Keratinocyte (primary cell): ENCODE results near the gene SETD4. TPM values are rescaled to one million over a fixed set of nuclear protein-coding genes. Genes with fewer than 3 reads are reported as not detected.

Experiments used
- DNase-seq: peaks from one replicate; pipeline ENCODE4 v3.0.0-alpha.2; 2011; ENCODE audit warnings: low read depth, missing footprints, low spot score
- FAIRE-seq: peaks from 2 replicates; lab custom pipeline; 2011; peaks lifted over from hg19 to GRCh38; lab: Jason Lieb, UNC
- H2AFZ ChIP-seq: 2 replicates; pipeline ENCODE4 v1.6.0; 2012; ENCODE audit warnings: low read length, control low read depth, inconsistent platforms; ENCODE audit not compliant: control insufficient read depth
- H3K27ac ChIP-seq: 2 replicates; pipeline ENCODE4 v1.5.1; 2011; ENCODE audit warnings: low read length; ENCODE audit not compliant: control insufficient read depth, insufficient read depth
- H3K27me3 ChIP-seq: 3 replicates; pipeline ENCODE4 v1.6.0; 2011; ENCODE audit warnings: low read length; ENCODE audit not compliant: control insufficient read depth, insufficient read depth; ENCODE audit errors: extremely low read depth
- H3K36me3 ChIP-seq, 2 experiments: 2 replicates in 1 of 2; 3 replicates in 1 of 2; pipeline ENCODE4 v1.5.1; 2011; ENCODE audit warnings: low read length in 2 of 2, mild to moderate bottlenecking in 1 of 2; ENCODE audit not compliant: control insufficient read depth in 2 of 2, insufficient read depth in 2 of 2; ENCODE audit errors: extremely low read depth in 1 of 2
- H3K4me1 ChIP-seq: 3 replicates; pipeline ENCODE4 v1.5.1; 2011; ENCODE audit warnings: low read length; ENCODE audit not compliant: control insufficient read depth, insufficient read depth; ENCODE audit errors: extremely low read depth
- H3K4me2 ChIP-seq: 3 replicates; pipeline ENCODE4 v1.6.0; 2011; ENCODE audit warnings: low read depth, low read length; ENCODE audit not compliant: control insufficient read depth, insufficient read depth; ENCODE audit errors: extremely low read depth
- H3K4me3 ChIP-seq, 3 experiments: fragments of 200-600 bp in 1 of 3; sonication (generic) in 1 of 3; 2 replicates in 2 of 3; 3 replicates in 1 of 3; pipeline ENCODE4 v1.5.1; 2011 to 2016; ENCODE audit warnings: low read length in 3 of 3, mild to moderate bottlenecking in 3 of 3, control low read depth in 2 of 3, inconsistent platforms in 1 of 3, low read depth in 1 of 3, mixed read lengths in 1 of 3, mixed run types in 1 of 3, moderate library complexity in 1 of 3; ENCODE audit not compliant: control insufficient read depth in 2 of 3, insufficient read depth in 2 of 3; ENCODE audit errors: extremely low read depth in 1 of 3
- H3K79me2 ChIP-seq: 2 replicates; pipeline ENCODE4 v1.6.0; 2012; ENCODE audit warnings: low read length; ENCODE audit not compliant: control insufficient read depth, insufficient read depth
- H3K9ac ChIP-seq: 3 replicates; pipeline ENCODE4 v1.6.0; 2011; ENCODE audit warnings: low read length; ENCODE audit not compliant: control insufficient read depth, insufficient read depth; ENCODE audit errors: extremely low read depth
- H3K9me1 ChIP-seq: 3 replicates; pipeline ENCODE4 v1.6.0; 2011; ENCODE audit warnings: low read length; ENCODE audit not compliant: control insufficient read depth, insufficient read depth; ENCODE audit errors: extremely low read depth
- H3K9me3 ChIP-seq: 2 replicates; pipeline ENCODE4 v1.5.1; 2012; ENCODE audit warnings: low read depth, low read length; ENCODE audit not compliant: control insufficient read depth
- H4K20me1 ChIP-seq: 3 replicates; pipeline ENCODE4 v1.6.0; 2011; ENCODE audit warnings: low read length; ENCODE audit not compliant: control insufficient read depth, insufficient read depth; ENCODE audit errors: extremely low read depth
- EZH2 ChIP-seq: IDR thresholded peaks from one replicate; pipeline ENCODE4 v1.6.1; 2012; ENCODE audit warnings: inconsistent platforms, mild to moderate bottlenecking, low read length, moderate library complexity
- dilution Hi-C: fragments of 300-500 bp; cut with MboI; formaldehyde crosslinking; loops from one replicate; pipeline ENCODE4 v1.7.0; 2020; ENCODE audit warnings: low sequenced_read_pairs; ENCODE audit not compliant: extremely low pct_ligation_motif_present
- polyA plus RNA-seq, 5 experiments: library from polyadenylated mRNA; depleted of rRNA in 3 of 5; stranded (reverse) in 3 of 5; stranded (forward) in 1 of 5; unstranded in 1 of 5; fragments of >200 nt; gene quantifications; 1 replicate in 1 of 5; 2 replicates in 3 of 5; 3 replicates in 1 of 5; pipeline versions ENCODE4 v1.2.1 to v1.2.3, GENCODE V29; 2011 to 2012; ENCODE audit warnings: missing spikeins in 2 of 5, low read depth in 1 of 5, low replicate concordance in 1 of 5
- TF ChIP-seq, protein P1 (sequence below), 3 experiments: IDR thresholded peaks in 1 of 3; conservative IDR thresholded peaks in 1 of 3; optimal IDR thresholded peaks in 1 of 3; 2 replicates in 2 of 3; 3 replicates in 1 of 3; pipeline versions ENCODE3 to v1.5.1; 2011; ENCODE audit warnings: low read length in 3 of 3, mild to moderate bottlenecking in 3 of 3, moderate library complexity in 2 of 3, control low read depth in 1 of 3, inconsistent platforms in 1 of 3; ENCODE audit not compliant: insufficient read depth in 2 of 3; ENCODE audit errors: extremely low read depth in 1 of 3

The SETD4 gene
- polyA plus RNA-seq, 1 donor (not counting 4 experiments of a cell fraction or from before 2014, with no cell fraction given) = 16.8 TPM

DNA sequence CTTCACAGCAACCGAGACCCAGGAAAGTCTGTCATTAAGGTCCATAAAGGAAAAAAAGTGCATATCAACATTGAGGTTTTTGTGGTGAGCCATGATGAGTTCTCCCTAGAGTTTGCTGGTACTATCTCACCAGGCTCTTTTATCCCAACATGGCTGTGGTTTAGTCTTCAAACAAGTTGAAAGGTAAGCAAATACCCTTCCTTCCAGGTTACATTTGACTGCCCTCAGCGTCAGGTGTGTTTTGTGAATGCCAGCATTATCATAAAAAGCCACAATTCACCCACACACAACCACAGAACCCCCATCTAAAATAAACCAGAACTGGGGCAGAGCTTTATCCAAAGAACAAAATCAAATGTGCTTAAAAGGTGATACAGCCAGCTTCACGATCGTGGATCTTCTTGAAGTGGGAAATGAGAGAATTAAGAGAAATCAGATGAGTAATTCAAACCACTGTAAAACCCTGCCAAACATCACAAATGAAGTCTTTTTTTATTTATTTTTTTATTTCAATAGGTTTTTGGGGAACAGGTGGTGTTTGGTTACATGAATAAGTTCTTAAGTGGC is 64.7 kb downstream of the SETD4 start:
- peaks cover 16% of the 10 kb centered on the region for H3K27me3 ChIP-seq

DNA sequence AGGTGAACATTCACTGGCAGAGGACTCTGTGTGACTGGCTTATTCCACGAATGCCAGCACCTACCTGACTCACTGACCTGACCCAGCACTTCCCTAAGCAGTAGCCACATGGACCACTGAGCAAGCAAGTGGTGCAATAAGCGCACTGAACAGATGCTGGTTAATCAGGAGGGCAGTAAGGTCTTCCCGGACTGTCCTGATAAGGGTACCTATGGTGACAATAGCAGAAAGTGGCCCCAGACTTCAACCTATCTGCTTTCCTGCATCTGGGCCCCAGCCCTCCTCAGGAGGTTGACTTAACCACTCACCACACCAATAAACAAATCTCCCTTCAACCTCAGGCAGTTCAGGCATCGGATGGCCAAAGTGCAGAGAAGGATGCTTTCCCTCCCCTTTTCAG is 65.7 kb downstream of the SETD4 start:
- peaks cover 16% of the 10 kb centered on the region for H3K27me3 ChIP-seq
- H3K79me2 ChIP-seq = no peaks in the 10 kb centered on the region

More for the DNA sequence above, 64.7 kb downstream of the SETD4 start:
- no peaks in the 10 kb centered on the region for H3K9me1 ChIP-seq
- H2AFZ ChIP-seq = no peak overlapping the region
- no peaks in the 10 kb centered on the region for H3K36me3 ChIP-seq
- no peak overlapping the region for H3K4me2 ChIP-seq
- no peak for FAIRE-seq
- no peaks in the 10 kb centered on the region for H3K9me3 ChIP-seq
- no peak for DNase-seq
- H3K9ac ChIP-seq = no peak overlapping the region
- H3K79me2 ChIP-seq = no peaks in the 10 kb centered on the region
- H3K4me3 ChIP-seq = no peak overlapping the region
- dilution Hi-C loops = no loop called here
- TF ChIP-seq, protein P1, sequence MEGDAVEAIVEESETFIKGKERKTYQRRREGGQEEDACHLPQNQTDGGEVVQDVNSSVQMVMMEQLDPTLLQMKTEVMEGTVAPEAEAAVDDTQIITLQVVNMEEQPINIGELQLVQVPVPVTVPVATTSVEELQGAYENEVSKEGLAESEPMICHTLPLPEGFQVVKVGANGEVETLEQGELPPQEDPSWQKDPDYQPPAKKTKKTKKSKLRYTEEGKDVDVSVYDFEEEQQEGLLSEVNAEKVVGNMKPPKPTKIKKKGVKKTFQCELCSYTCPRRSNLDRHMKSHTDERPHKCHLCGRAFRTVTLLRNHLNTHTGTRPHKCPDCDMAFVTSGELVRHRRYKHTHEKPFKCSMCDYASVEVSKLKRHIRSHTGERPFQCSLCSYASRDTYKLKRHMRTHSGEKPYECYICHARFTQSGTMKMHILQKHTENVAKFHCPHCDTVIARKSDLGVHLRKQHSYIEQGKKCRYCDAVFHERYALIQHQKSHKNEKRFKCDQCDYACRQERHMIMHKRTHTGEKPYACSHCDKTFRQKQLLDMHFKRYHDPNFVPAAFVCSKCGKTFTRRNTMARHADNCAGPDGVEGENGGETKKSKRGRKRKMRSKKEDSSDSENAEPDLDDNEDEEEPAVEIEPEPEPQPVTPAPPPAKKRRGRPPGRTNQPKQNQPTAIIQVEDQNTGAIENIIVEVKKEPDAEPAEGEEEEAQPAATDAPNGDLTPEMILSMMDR (optimal IDR thresholded peaks at IDR 0.05 in 1 of 3, IDR thresholded peaks at IDR 0.05 in 1 of 3, conservative IDR thresholded peaks at IDR 0.05 in 1 of 3; ENCODE audit: extremely low read depth in 1 of 3, insufficient read depth in 2 of 3, low read length in 3 of 3) = no peak
- no peak for TF ChIP-seq EZH2
- no peak overlapping the region for H3K27ac ChIP-seq
- no peaks in the 10 kb centered on the region for H3K4me1 ChIP-seq
- H4K20me1 ChIP-seq = no peaks in the 10 kb centered on the region

More for the DNA sequence above, 65.7 kb downstream of the SETD4 start:
- H3K9me3 ChIP-seq = no peaks in the 10 kb centered on the region
- no peak overlapping the region for H3K9ac ChIP-seq
- no peaks in the 10 kb centered on the region for H4K20me1 ChIP-seq
- no peak overlapping the region for H2AFZ ChIP-seq
- no peak overlapping the region for H3K4me2 ChIP-seq
- TF ChIP-seq, protein P1 (optimal IDR thresholded peaks at IDR 0.05 in 1 of 3, IDR thresholded peaks at IDR 0.05 in 1 of 3, conservative IDR thresholded peaks at IDR 0.05 in 1 of 3; ENCODE audit: extremely low read depth in 1 of 3, insufficient read depth in 2 of 3, low read length in 3 of 3) = no peak
- no peak for TF ChIP-seq EZH2
- no peak overlapping the region for H3K4me3 ChIP-seq
- no peak overlapping the region for H3K27ac ChIP-seq
- no peaks in the 10 kb centered on the region for H3K9me1 ChIP-seq
- dilution Hi-C loops = no loop called here
- no peaks in the 10 kb centered on the region for H3K36me3 ChIP-seq
- FAIRE-seq (no peak), DNase-seq (no peak)
- H3K4me1 ChIP-seq = no peaks in the 10 kb centered on the region
